CD8-positive, alpha-beta memory T cell (primary cell): Measurements from ENCODE around the gene SEC61A1. TPM values are rescaled to one million over a fixed set of nuclear protein-coding genes. Genes with fewer than 3 reads are reported as not detected.

Experiments
- CTCF ChIA-PET: fragments of 350-600 bp; sonication (Branson Sonifier 250); formaldehyde crosslinking; loops from one replicate; lab custom pipeline; 2021; ENCODE audit warnings: antibody characterized with exemption; lab: Charles Lee
- POLR2A ChIA-PET: fragments of 350-600 bp; sonication (Branson Sonifier 250); formaldehyde crosslinking; loops from one replicate; lab custom pipeline; 2021; ENCODE audit warnings: antibody characterized with exemption; lab: Charles Lee
- DNase-seq, 5 donors: peaks; one replicate each; pipeline versions ENCODE4 v3.0.0 to v3.0.0-alpha.2; 2020 to 2022; ENCODE audit warnings: mixed read lengths in 1 of 5
- H3K27ac ChIP-seq: one replicate; pipeline ENCODE4 v1.7.0; 2013; ENCODE audit warnings: low read depth, mild to moderate bottlenecking, low read length, moderate library complexity
- H3K27me3 ChIP-seq: 2 replicates; pipeline ENCODE4 v1.7.0; 2013; ENCODE audit warnings: low read length, mild to moderate bottlenecking; ENCODE audit not compliant: insufficient read depth, poor library complexity, severe bottlenecking
- H3K36me3 ChIP-seq: 2 replicates; pipeline ENCODE4 v1.7.0; 2013; ENCODE audit warnings: mild to moderate bottlenecking, low read length, moderate library complexity; ENCODE audit not compliant: insufficient read depth
- H3K4me1 ChIP-seq: 2 replicates; pipeline ENCODE4 v1.7.0; 2013; ENCODE audit warnings: mild to moderate bottlenecking, low read length, moderate library complexity; ENCODE audit not compliant: insufficient read depth
- H3K4me3 ChIP-seq: 2 replicates; pipeline ENCODE4 v1.7.0; 2013; ENCODE audit warnings: mild to moderate bottlenecking, low read length
- H3K9me3 ChIP-seq: 2 replicates; pipeline ENCODE4 v1.7.0; 2013; ENCODE audit warnings: mild to moderate bottlenecking, low read length
- H3K27ac Mint-ChIP-seq, 8 donors: one replicate each; pipeline ENCODE4 v1.8.0; 2020 to 2021; ENCODE audit warnings: mixed read lengths in 8 of 8, mild to moderate bottlenecking in 6 of 8, inconsistent platforms in 3 of 8, moderate library complexity in 3 of 8
- H3K27me3 Mint-ChIP-seq, 2 donors: one replicate each; pipeline ENCODE4 v1.8.0; 2020 to 2021; ENCODE audit warnings: mixed read lengths in 2 of 2, mild to moderate bottlenecking in 1 of 2, moderate library complexity in 1 of 2
- H3K36me3 Mint-ChIP-seq, 3 donors: one replicate each; pipeline ENCODE4 v1.8.0; 2020 to 2021; ENCODE audit warnings: mixed read lengths in 3 of 3, inconsistent platforms in 1 of 3, mild to moderate bottlenecking in 1 of 3
- H3K4me1 Mint-ChIP-seq, 3 donors: one replicate each; pipeline ENCODE4 v1.8.0; 2020 to 2021; ENCODE audit warnings: mixed read lengths in 3 of 3, inconsistent platforms in 1 of 3, mild to moderate bottlenecking in 1 of 3
- H3K4me3 Mint-ChIP-seq, 7 donors: one replicate each; pipeline ENCODE4 v1.8.0; 2020 to 2021; ENCODE audit warnings: mixed read lengths in 7 of 7, mild to moderate bottlenecking in 6 of 7, moderate library complexity in 4 of 7, inconsistent platforms in 2 of 7
- H3K9me3 Mint-ChIP-seq, 5 donors: one replicate each; pipeline ENCODE4 v1.8.0; 2020 to 2022; ENCODE audit warnings: mixed read lengths in 5 of 5, mild to moderate bottlenecking in 3 of 5, moderate library complexity in 2 of 5, inconsistent platforms in 1 of 5
- polyA plus RNA-seq: library from polyadenylated mRNA; unstranded; fragments of 300-500 nt; fragmentation: Illumina TruSeq; gene quantifications from one replicate; pipeline ENCODE4 v1.2.3, GENCODE V29; 2021
- total RNA-seq, 2 experiments: library from RNA; stranded (reverse); gene quantifications; one replicate each; pipeline ENCODE4 v1.2.3, GENCODE V29; 2021

Gene SEC61A1
- total and polyA plus RNA-seq, 3 experiments from 2014 or later: 176 to 208 (median 200) TPM

DNA sequence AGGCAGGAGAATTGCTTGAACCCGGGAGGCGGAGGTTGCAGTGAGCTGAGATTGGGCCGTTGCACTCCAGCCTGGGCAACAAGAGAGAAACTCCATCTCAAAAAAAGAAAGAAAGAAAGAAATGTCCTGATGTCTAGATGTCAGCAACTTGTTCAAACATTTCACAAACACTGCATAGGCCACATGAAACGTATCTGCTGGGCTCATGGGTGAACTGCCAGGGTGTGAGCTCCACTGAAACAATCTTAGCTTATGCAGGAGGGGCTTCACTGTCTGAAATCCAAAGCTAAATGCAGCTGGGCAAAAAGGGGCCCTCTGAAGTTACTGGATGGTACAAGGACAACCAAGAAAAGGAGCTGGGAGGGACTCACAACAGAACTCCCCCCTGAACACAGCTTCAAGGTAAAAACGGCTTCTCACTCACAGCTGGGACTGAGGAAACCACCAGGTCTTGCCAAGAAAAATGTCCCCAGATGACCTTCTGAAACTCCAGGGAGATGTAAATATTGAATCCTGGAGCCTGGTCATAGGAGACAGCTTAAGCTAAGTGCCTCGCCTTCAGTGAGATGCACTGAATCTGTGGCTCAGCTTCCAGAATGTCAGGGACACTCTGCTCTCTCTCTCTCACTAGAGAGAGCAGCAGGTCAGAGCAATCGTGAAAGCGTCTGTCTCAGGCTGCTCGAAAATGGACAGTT, 31.9 kb downstream of the SEC61A1 start:
- Mint-ChIP-seq H3K4me3 (no peak overlapping the region), H3K27me3 (peaks cover 0 to 2% of the 10 kb centered on the region in 2 donors), H3K9me3 (no peaks in the 10 kb centered on the region), H3K27ac (peak overlapping the region in 1 of 8 donors; percentile 10), H3K4me1 (peaks cover 0 to 1% (median 0%) of the 10 kb centered on the region in 3 donors), H3K36me3 (peaks cover 13 to 86% (median 28%) of the 10 kb centered on the region in 3 donors)
- H3K27me3 ChIP-seq: no peaks in the 10 kb centered on the region
- ChIA-PET POLR2A (no interaction called here), CTCF (interaction anchor here (1.0 kb wide), 2 partner anchors 9 to 10 kb away, joined by 4 read pairs; no protein-coding TSS in a partner anchor)
- no peak overlapping the region for H3K4me3 ChIP-seq
- peaks cover 56% of the 10 kb centered on the region for H3K36me3 ChIP-seq
- H3K4me1 ChIP-seq: no peaks in the 10 kb centered on the region
- DNase-seq: no peak
- H3K27ac ChIP-seq: no peak overlapping the region
- no peaks in the 10 kb centered on the region for H3K9me3 ChIP-seq

DNA sequence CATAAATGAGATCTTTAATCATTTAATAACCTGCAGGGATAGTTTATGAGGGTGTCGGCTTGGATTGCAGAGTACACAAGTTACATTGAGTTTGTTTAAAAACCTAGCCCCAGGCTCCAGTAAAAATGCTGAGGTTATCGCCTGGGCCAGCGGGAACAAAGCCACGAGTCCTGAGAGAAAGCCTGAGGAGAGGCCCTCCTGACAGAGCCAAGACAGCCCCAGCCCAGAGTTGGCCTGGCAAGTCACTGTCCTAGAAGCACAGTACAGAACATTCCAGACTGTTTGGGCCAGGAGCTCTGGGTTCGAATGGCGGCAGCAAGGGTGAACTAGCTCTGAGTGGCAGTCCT, 32.4 kb downstream of the SEC61A1 start:
- peaks cover 56% of the 10 kb centered on the region for H3K36me3 ChIP-seq
- no peak for DNase-seq
- H3K36me3 Mint-ChIP-seq: peaks cover 13 to 81% (median 28%) of the 10 kb centered on the region in 3 donors

DNA sequence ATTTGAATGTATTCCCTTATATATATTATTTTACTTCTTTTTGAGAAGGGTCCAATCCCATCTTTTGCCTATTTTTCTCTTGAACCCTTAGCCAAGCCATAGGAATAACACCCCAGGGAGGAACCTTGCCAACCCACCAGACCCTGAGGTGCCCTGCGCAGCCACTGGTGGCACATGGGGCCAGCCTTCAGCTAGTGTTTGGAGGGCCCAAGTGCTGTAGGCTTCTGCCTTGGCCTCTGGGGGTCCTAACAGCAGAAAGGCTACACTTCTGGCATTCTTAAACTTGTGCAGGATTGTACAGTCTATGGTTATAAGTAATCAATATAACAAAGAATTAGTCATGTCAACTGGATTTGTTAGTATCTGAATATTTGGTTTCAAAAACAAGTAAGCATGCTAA, 36.9 kb downstream of the SEC61A1 start:
- H3K36me3 Mint-ChIP-seq: peaks cover 5 to 65% (median 13%) of the 10 kb centered on the region in 3 donors
- no peak overlapping the region for H3K27ac Mint-ChIP-seq
- ChIA-PET CTCF (no interaction called here), POLR2A (no interaction called here)
- H3K9me3 Mint-ChIP-seq: no peaks in the 10 kb centered on the region
- no peak overlapping the region for H3K4me3 ChIP-seq
- no peaks in the 10 kb centered on the region for H3K4me1 ChIP-seq
- H3K4me1 Mint-ChIP-seq: peaks cover 0 to 3% (median 0%) of the 10 kb centered on the region in 3 donors
- H3K9me3 ChIP-seq: no peaks in the 10 kb centered on the region
- H3K27me3 ChIP-seq: no peaks in the 10 kb centered on the region
- H3K4me3 Mint-ChIP-seq: no peak overlapping the region
- H3K27ac ChIP-seq: no peak overlapping the region
- no peak for DNase-seq
- peaks cover 42% of the 10 kb centered on the region for H3K36me3 ChIP-seq
- H3K27me3 Mint-ChIP-seq: no peaks in the 10 kb centered on the region

More for the DNA sequence above, 32.4 kb downstream of the SEC61A1 start:
- Mint-ChIP-seq H3K27ac (peak overlapping the region in 1 of 8 donors; percentile 10), H3K4me1 (peaks cover 0 to 1% (median 0%) of the 10 kb centered on the region in 3 donors), H3K4me3 (no peak overlapping the region), H3K9me3 (no peaks in the 10 kb centered on the region), H3K27me3 (peaks cover 0 to 2% of the 10 kb centered on the region in 2 donors)
- Histone ChIP-seq H3K4me1 (no peaks in the 10 kb centered on the region), H3K4me3 (no peak overlapping the region), H3K9me3 (no peaks in the 10 kb centered on the region), H3K27ac (no peak overlapping the region), H3K27me3 (no peaks in the 10 kb centered on the region)
- ChIA-PET POLR2A (no interaction called here), CTCF (interaction anchor here (2.7 kb wide), 1 partner anchor 9 kb away, joined by 9 read pairs; no protein-coding TSS in a partner anchor)

GRCh38 chr3:128091586-128091985, 39.3 kb downstream of the SEC61A1 start:
- POLR2A ChIA-PET: no interaction called here
- H3K27me3 Mint-ChIP-seq: no peaks in the 10 kb centered on the region
- H3K4me3 ChIP-seq: no peak overlapping the region
- CTCF ChIA-PET: interaction anchor here (1.1 kb wide), 1 partner anchor 42 kb away, joined by 5 read pairs; no protein-coding TSS in a partner anchor
- H3K27ac Mint-ChIP-seq: no peak overlapping the region
- H3K4me3 Mint-ChIP-seq: no peak overlapping the region
- peaks cover 5 to 61% (median 11%) of the 10 kb centered on the region in 3 donors for H3K36me3 Mint-ChIP-seq
- no peaks in the 10 kb centered on the region for H3K9me3 Mint-ChIP-seq
- H3K4me1 Mint-ChIP-seq: peaks cover 6 to 10% (median 9%) of the 10 kb centered on the region in 3 donors
- H3K9me3 ChIP-seq: no peaks in the 10 kb centered on the region
- H3K36me3 ChIP-seq: peaks cover 26% of the 10 kb centered on the region
- no peaks in the 10 kb centered on the region for H3K4me1 ChIP-seq
- no peak overlapping the region for H3K27ac ChIP-seq
- no peaks in the 10 kb centered on the region for H3K27me3 ChIP-seq
- no peak for DNase-seq

GRCh38 chr3:128094295-128095151, 42.3 kb downstream of the SEC61A1 start:
- Mint-ChIP-seq H3K4me3 (no peak overlapping the region), H3K4me1 (peaks cover 5 to 10% (median 9%) of the 10 kb centered on the region in 3 donors), H3K27me3 (no peaks in the 10 kb centered on the region), H3K9me3 (no peaks in the 10 kb centered on the region), H3K36me3 (peaks cover 5 to 78% (median 19%) of the 10 kb centered on the region in 3 donors), H3K27ac (peak overlapping the region in 5 of 8 donors; percentile 26 to 87 (median 74))
- Histone ChIP-seq H3K9me3 (no peaks in the 10 kb centered on the region), H3K4me3 (no peak overlapping the region), H3K27ac (no peak overlapping the region), H3K27me3 (no peaks in the 10 kb centered on the region), H3K36me3 (peaks cover 36% of the 10 kb centered on the region), H3K4me1 (no peaks in the 10 kb centered on the region)
- peak in 1 of 5 donors; percentile 20 for DNase-seq
- ChIA-PET CTCF (interaction anchor here (0.7 to 10.3 kb wide), 19 partner anchors 8 to 514 kb away, joined by 3 to 107 read pairs (median 5); partner anchors contain the start of gene RUVBL1), POLR2A (interaction anchor here (1.3 to 1.5 kb wide), 2 partner anchors 39 to 227 kb away, joined by 3 to 4 read pairs; no protein-coding TSS in a partner anchor)

DNA sequence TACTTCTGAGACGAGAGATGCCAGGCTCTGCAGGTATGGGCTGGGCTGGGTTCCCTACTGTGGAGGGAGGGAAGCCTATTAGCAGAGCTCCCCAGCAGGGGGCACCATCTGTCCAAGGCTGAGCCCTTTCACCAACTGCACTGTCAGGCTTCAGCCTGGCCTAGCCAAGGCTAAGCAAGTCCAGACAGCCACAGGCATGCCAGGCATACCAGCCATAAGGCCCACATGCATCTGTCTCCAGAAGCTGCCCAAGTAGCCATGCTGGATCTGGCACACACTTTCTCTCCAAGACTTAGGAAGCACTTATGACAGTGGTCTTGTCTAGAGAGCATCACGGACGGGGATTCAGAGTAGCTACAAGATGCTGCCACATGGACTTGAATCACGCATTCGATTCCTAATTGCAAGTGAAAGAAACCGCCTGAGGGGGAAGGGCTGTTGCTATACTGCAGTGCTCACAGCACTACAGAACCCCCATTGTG, 43.0 kb downstream of the SEC61A1 start:
- no peaks in the 10 kb centered on the region for H3K4me1 ChIP-seq
- no peak overlapping the region for H3K27ac ChIP-seq
- H3K4me3 ChIP-seq: no peak overlapping the region
- H3K27me3 ChIP-seq: no peaks in the 10 kb centered on the region
- peaks cover 5 to 84% (median 23%) of the 10 kb centered on the region in 3 donors for H3K36me3 Mint-ChIP-seq
- H3K9me3 ChIP-seq: no peaks in the 10 kb centered on the region
- peaks cover 42% of the 10 kb centered on the region for H3K36me3 ChIP-seq
- ChIA-PET CTCF (interaction anchor here (0.7 to 10.3 kb wide), 20 partner anchors 8 to 513 kb away, joined by 3 to 107 read pairs (median 5); partner anchors contain the start of gene RUVBL1), POLR2A (interaction anchor here (1.3 to 1.5 kb wide), 2 partner anchors 38 to 227 kb away, joined by 3 to 4 read pairs; no protein-coding TSS in a partner anchor)
- no peaks in the 10 kb centered on the region for H3K9me3 Mint-ChIP-seq
- peaks cover 5 to 10% (median 9%) of the 10 kb centered on the region in 3 donors for H3K4me1 Mint-ChIP-seq
- DNase-seq: peak; percentile 67 to 83 (median 71)
- H3K4me3 Mint-ChIP-seq: no peak overlapping the region
- no peaks in the 10 kb centered on the region for H3K27me3 Mint-ChIP-seq
- peak overlapping the region in 5 of 8 donors; percentile 26 to 81 (median 74) for H3K27ac Mint-ChIP-seq

DNA sequence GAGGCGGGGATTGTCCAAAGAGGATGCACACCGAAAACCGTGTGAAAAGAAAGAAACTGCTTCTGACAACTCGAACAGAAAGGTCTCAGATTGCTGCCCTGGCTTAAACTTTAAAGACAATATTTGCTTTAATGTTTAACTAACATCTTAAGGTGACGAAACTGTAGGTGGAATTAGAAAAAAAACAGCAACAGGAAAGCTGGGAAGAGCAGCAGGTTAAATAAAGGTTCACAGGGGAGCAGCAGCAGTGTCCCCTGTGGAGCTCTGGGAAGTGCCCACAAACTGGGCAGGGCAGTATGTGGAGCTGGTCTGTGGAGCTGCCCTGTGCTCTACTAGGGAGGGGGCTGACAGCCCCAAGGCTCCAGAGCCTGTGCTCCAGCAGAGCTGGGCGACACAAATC, 46.0 kb downstream of the SEC61A1 start:
- no peak overlapping the region for H3K4me3 ChIP-seq
- H3K27ac ChIP-seq: no peak overlapping the region
- peak overlapping the region in 3 of 8 donors; percentile 66 to 83 (median 72) for H3K27ac Mint-ChIP-seq
- H3K4me1 Mint-ChIP-seq: peaks cover 4 to 10% (median 9%) of the 10 kb centered on the region in 3 donors
- POLR2A ChIA-PET: interaction anchor here (0.8 kb wide), 1 partner anchor 12 kb away, joined by 3 read pairs; no protein-coding TSS in a partner anchor
- H3K4me1 ChIP-seq: no peaks in the 10 kb centered on the region
- H3K4me3 Mint-ChIP-seq: no peak overlapping the region
- no peak for DNase-seq
- H3K9me3 ChIP-seq: no peaks in the 10 kb centered on the region
- no peaks in the 10 kb centered on the region for H3K9me3 Mint-ChIP-seq
- no peaks in the 10 kb centered on the region for H3K27me3 ChIP-seq
- H3K36me3 Mint-ChIP-seq: peaks cover 8 to 94% (median 34%) of the 10 kb centered on the region in 3 donors
- CTCF ChIA-PET: interaction anchor here (0.6 to 10.3 kb wide), 4 partner anchors 16 to 510 kb away, joined by 3 to 107 read pairs (median 4); partner anchors contain the start of gene RUVBL1
- H3K36me3 ChIP-seq: peaks cover 57% of the 10 kb centered on the region
- H3K27me3 Mint-ChIP-seq: no peaks in the 10 kb centered on the region
